ES-I3 (cell line): ENCODE data around the gene OR10G3.

Source experiments
- H3K36me3 ChIP-seq: 2 replicates; pipeline ENCODE4 v1.6.1; 2013; ENCODE audit warnings: mild to moderate bottlenecking, low read length, control low read depth, moderate library complexity; ENCODE audit not compliant: insufficient read depth
- H3K4me1 ChIP-seq: 2 replicates; pipeline ENCODE4 v1.6.1; 2013; ENCODE audit warnings: mild to moderate bottlenecking, control low read depth, low read length; ENCODE audit not compliant: insufficient read depth
- H3K9ac ChIP-seq: 2 replicates; pipeline ENCODE4 v1.6.1; 2013; ENCODE audit warnings: low read depth, mild to moderate bottlenecking, low read length, moderate library complexity
- H3K9me3 ChIP-seq: 2 replicates; pipeline ENCODE4 v1.6.1; 2013; ENCODE audit warnings: mild to moderate bottlenecking, low read length, moderate library complexity; ENCODE audit not compliant: control insufficient read depth, insufficient read depth

OR10G3 gene

DNA sequence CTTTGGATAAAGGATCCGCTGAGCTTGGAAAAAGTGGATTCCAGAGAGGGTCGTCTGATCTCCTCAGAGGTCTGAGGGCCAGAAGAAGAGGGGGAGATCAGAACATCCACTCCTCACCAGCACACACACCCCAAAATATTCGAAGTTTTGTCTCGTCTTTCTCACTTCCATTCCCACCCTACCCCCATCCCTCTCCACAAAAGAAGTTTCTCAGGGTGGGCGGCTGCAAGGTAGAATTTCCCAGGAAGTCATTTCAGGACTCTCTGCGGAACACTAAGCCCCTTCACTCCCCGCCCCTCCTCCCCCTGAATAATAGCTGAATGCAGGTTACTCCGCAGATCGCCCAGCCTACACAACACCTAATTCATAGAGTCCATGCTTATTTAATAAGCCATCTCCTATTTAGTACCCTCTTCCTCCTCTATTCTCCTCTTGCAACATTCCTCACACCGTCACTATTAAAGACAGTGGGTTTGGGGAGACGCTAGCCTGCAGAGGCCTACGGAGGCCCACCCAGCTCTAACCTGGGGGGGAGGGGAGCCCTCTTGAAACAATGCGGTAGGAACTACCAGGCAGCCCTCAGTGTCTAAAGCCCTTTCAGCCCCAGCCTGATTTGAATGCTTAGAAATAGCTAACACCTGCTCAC, 53.1 kb downstream of the OR10G3 start:
- Histone ChIP-seq H3K4me1 (peaks cover 21% of the 10 kb centered on the region), H3K9me3 (no peaks in the 10 kb centered on the region), H3K36me3 (peaks cover 16% of the 10 kb centered on the region), H3K9ac (peak overlapping the region; percentile 59)

GRCh38 chr14:21525962-21526671, 53.8 kb downstream of the OR10G3 start, which contains the start of gene SALL2:
SALL2 (minus strand) TSS chr14:21526346; CDS start chr14:21526127, 219 bp downstream.
- H3K9ac ChIP-seq, result peak within 1 kb of the TSS; percentile 61
- peaks cover 21% of the 10 kb centered on the region for H3K4me1 ChIP-seq
- no peaks in the 10 kb centered on the region for H3K9me3 ChIP-seq
- peaks cover 20% of the 10 kb centered on the region for H3K36me3 ChIP-seq

GRCh38 chr14:21525571-21525961, 54.3 kb downstream of the OR10G3 start:
- H3K4me1 ChIP-seq, result peaks cover 17% of the 10 kb centered on the region
- peak overlapping the region; percentile 61; the same call in 1 of the 2 replicates for H3K9ac ChIP-seq
- H3K36me3 ChIP-seq, result peaks cover 20% of the 10 kb centered on the region
- no peaks in the 10 kb centered on the region for H3K9me3 ChIP-seq

DNA sequence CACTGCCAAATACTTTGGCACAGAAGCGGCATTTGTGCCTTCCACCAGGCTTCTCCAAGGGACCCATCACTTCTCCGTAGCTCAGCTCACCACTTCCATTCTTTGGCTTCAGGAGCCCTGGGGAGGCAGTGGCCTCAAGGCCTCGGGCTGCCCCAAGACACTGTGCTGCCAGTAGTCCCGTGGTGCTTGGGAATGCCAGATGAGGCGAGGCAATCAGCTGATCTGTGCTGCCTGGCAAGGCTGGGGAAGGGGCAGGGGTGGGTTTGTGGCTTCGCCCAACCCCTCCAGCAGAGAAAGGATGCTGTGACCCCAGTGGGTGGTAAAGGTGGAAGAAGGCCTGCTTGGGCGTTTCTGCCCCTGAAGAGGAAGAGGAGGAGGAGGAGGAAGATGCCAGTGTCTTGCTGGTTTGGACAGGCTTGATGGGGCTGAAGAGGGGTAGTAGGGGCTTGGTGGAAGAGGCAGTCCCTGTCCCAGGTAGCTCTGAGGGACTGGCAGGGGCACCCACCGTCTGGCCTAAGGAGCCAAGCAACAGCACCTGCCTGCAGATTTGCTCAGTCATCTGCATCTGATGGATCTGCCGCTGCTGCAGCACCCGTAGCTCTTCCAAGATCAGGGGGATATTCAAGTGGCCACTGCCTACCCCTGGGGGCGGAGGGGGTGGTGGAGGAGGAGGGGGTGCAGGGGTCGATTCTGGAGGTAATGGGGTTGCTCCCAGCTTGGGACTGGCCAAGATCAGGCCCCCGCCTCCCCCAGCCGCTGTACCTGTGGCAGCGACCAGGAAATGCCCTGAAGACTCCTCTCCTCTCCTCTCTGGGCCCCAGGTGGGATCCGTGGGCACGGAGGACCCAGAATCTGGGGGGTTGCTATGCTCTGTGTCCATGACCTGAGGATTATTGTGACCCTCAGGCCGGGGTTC, 55.0 kb downstream of the OR10G3 start:
- Histone ChIP-seq H3K9ac (peak overlapping the region; percentile 61; the same call in 1 of the 2 replicates), H3K36me3 (peaks cover 20% of the 10 kb centered on the region), H3K4me1 (peaks cover 15% of the 10 kb centered on the region), H3K9me3 (no peaks in the 10 kb centered on the region)

GRCh38 chr14:21523203-21523602, 56.7 kb downstream of the OR10G3 start:
- H3K4me1 ChIP-seq, result peaks cover 3% of the 10 kb centered on the region
- H3K9me3 ChIP-seq, result no peaks in the 10 kb centered on the region
- peaks cover 20% of the 10 kb centered on the region for H3K36me3 ChIP-seq
- no peak overlapping the region for H3K9ac ChIP-seq

DNA sequence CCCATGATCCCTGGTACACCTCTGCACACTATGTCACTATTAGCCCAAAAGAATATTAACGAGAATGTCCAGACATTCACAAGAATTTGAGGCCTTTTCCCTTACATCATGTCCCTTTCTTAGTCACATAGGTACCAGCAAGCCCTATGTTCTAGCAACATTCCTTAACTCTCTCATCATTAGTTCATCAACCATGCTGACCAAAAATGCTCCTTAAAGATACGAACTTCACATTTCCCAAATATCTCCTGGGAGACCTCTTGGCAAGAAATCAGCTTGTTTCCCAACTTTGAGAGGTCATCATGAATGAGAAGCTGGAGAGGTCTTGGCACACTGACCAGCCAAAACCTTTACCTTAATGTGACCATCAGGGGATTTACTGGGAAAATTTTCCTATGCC, 58.4 kb downstream of the OR10G3 start:
- Histone ChIP-seq H3K9ac (no peak overlapping the region), H3K9me3 (no peaks in the 10 kb centered on the region), H3K4me1 (peaks cover 2% of the 10 kb centered on the region), H3K36me3 (peaks cover 20% of the 10 kb centered on the region)

DNA sequence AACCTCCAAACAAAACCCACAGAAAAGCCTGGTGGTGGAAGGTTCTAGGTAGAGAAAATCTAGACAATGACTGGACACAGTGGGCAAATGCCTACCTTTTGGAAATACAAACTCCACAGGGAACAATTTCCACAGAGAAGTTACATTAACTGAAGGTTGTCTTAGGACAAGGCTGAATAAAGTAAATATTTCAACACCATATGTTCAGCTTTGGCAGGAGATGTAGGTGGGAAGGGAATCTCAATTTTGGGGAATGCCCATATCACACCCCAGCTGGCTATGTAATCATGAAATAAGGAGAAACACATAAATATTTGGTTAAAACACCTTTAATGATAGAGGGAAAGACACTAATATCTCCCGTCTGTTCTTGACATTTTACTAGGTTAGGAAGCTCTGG, 59.1 kb downstream of the OR10G3 start:
- Histone ChIP-seq H3K36me3 (peaks cover 20% of the 10 kb centered on the region), H3K9ac (no peak overlapping the region), H3K4me1 (peaks cover 2% of the 10 kb centered on the region), H3K9me3 (no peaks in the 10 kb centered on the region)

- no peaks in the 10 kb centered on the region for H3K9me3 ChIP-seq
- H3K36me3 ChIP-seq, result peaks cover 11% of the 10 kb centered on the region
- H3K4me1 ChIP-seq, result peaks cover 7% of the 10 kb centered on the region; the same call in 1 of the 2 replicates
- no peak overlapping the region for H3K9ac ChIP-seq
These were observed 61.2 kb downstream of the OR10G3 start for GRCh38 chr14:21518725-21519124.
